ENCODE results near the gene ENDOD1. TPM values are rescaled to one million over a fixed set of nuclear protein-coding genes. Genes with fewer than 3 reads are reported as not detected.

Gene ENDOD1
- total RNA-seq, 6 experiments from 2014 or later, result 23.1 to 27.3 (median 25.3) TPM

GRCh38 chr11:95059046-95059445 lies 30.6 kb upstream of the ENDOD1 start:
- no peaks in the 10 kb centered on the region for H3K9me3 Mint-ChIP-seq
- H3K27me3 Mint-ChIP-seq (ENCODE audit: insufficient read depth), result peaks cover 9% of the 10 kb centered on the region
- no peak overlapping the region for H3K27ac Mint-ChIP-seq

DNA sequence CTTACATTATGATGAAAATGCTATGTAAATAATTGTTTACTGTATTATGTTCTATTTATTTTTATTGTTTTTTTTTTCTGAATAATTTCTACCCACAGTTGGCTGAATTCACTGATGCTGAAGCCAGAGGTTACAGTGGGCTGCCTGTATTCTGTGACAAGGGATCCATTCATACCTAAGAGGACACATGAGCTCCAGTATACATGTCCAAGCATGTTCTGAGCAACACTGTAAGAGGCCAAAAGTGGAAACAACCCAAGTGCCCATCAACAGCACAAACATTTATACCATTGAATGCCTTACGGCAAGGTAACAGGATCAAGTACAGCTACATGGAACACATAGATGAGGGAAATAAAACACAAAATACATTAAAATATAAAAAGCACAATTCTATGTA lies 24.3 kb upstream of the ENDOD1 start:
- no peak for DNase-seq
- no peak overlapping the region for H3K27ac Mint-ChIP-seq
- 0 out of 2 replicates have a peak, but pooled peaks cover 3% of the 10 kb centered on the region for H3K27me3 Mint-ChIP-seq (ENCODE audit: insufficient read depth)
- no peak for TF ChIP-seq CTCF (IDR thresholded peaks at IDR 0.05)
- H3K36me3 Mint-ChIP-seq (ENCODE audit: low read depth), result peaks cover 5% of the 10 kb centered on the region; the same call in 1 of the 2 replicates
- no peaks in the 10 kb centered on the region for H3K9me3 Mint-ChIP-seq
- H3K4me1 Mint-ChIP-seq (ENCODE audit: low read depth), result peaks cover 24% of the 10 kb centered on the region
- no peak overlapping the region for H3K4me3 Mint-ChIP-seq

More at GRCh38 chr11:95059046-95059445, 30.6 kb upstream of the ENDOD1 start:
- TF ChIP-seq CTCF (IDR thresholded peaks at IDR 0.05), result no peak
- no peak for DNase-seq
- Mint-ChIP-seq H3K4me3 (no peak overlapping the region), H3K36me3 (ENCODE audit: low read depth) (no peaks in the 10 kb centered on the region), H3K4me1 (ENCODE audit: low read depth) (no peaks in the 10 kb centered on the region)

DNA sequence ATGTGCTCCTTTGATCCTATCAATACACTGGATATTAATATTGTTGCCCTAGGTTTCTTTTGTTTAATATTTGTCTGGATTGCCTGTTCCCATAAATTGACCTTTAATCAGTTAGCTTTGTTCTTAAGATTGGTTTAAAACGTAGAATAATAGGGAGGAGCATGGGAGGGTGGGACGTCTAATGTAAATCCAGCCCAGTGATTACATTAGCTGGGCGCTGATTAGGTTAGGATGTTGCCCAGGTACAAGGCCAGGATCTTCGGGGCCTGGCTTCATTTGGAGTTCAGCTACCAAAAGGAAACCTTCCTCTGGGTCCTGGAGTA lies 23.0 kb upstream of the ENDOD1 start, which contains the start of gene SRSF8:
TSS of gene SRSF8 (plus strand) at position 204 of the 323 bp plus-strand sequence. CDS start 308 bp downstream, outside the sequence.
- H3K4me3 Mint-ChIP-seq, result peak within 1 kb of the TSS; percentile 100
- peak within 1 kb of the TSS; percentile 97 for H3K27ac Mint-ChIP-seq
- peaks cover 29% of the 10 kb centered on the region for H3K4me1 Mint-ChIP-seq (ENCODE audit: low read depth)
- peaks cover 4% of the 10 kb centered on the region; the same call in 1 of the 2 replicates for H3K27me3 Mint-ChIP-seq (ENCODE audit: insufficient read depth)
- no peaks in the 10 kb centered on the region for H3K9me3 Mint-ChIP-seq
- no peak for DNase-seq
- peaks cover 9% of the 10 kb centered on the region; the same call in 1 of the 2 replicates for H3K36me3 Mint-ChIP-seq (ENCODE audit: low read depth)
- no peak for TF ChIP-seq CTCF (IDR thresholded peaks at IDR 0.05)

DNA sequence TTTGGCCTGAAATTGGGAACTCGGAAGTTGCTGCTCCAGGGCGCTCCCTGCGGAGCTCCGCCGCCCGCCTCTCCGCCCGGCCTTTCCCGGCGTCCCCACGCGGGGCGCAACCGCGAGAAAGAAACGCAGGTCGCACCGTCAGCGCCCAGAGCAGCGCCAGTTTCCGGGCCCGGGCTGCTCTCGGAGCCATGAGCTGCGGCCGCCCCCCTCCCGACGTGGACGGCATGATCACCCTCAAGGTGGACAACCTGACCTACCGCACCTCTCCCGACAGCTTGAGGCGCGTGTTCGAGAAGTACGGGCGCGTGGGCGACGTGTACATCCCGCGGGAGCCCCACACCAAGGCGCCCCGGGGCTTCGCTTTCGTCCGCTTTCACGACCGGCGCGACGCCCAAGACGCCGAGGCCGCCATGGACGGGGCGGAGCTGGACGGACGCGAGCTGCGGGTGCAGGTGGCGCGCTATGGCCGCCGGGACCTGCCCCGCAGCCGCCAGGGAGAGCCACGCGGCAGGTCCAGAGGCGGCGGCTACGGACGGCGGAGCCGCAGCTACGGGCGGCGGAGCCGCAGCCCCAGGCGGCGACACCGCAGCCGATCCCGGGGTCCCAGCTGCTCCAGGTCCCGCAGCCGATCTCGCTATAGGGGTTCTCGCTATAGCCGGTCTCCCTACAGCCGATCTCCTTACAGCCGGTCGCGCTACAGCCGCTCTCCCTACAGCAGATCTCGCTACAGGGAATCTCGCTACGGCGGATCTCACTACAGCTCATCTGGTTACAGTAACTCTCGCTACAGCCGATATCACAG lies 22.4 kb upstream of the ENDOD1 start:
- peak; percentile 74 for DNase-seq
- Mint-ChIP-seq H3K4me3 (peak overlapping the region; percentile 100), H3K9me3 (no peaks in the 10 kb centered on the region)

GRCh38 chr11:95067841-95068219 lies 21.8 kb upstream of the ENDOD1 start:
- peaks cover 29% of the 10 kb centered on the region for H3K4me1 Mint-ChIP-seq (ENCODE audit: low read depth)
- peak overlapping the region; percentile 97 for H3K27ac Mint-ChIP-seq
- H3K27me3 Mint-ChIP-seq (ENCODE audit: insufficient read depth), result peaks cover 4% of the 10 kb centered on the region; the same call in 1 of the 2 replicates
- peak overlapping the region; percentile 100 for H3K4me3 Mint-ChIP-seq
- H3K36me3 Mint-ChIP-seq (ENCODE audit: low read depth), result peaks cover 9% of the 10 kb centered on the region; the same call in 1 of the 2 replicates
- H3K9me3 Mint-ChIP-seq, result no peaks in the 10 kb centered on the region
- no peak for DNase-seq
- no peak for TF ChIP-seq CTCF (IDR thresholded peaks at IDR 0.05)

More for the DNA sequence above, 22.4 kb upstream of the ENDOD1 start:
- H3K4me1 Mint-ChIP-seq (ENCODE audit: low read depth), result peaks cover 29% of the 10 kb centered on the region
- H3K27ac Mint-ChIP-seq, result peak overlapping the region; percentile 97
- TF ChIP-seq CTCF (IDR thresholded peaks at IDR 0.05), result peak; percentile 73
- H3K27me3 Mint-ChIP-seq (ENCODE audit: insufficient read depth), result peaks cover 4% of the 10 kb centered on the region; the same call in 1 of the 2 replicates
- peaks cover 9% of the 10 kb centered on the region; the same call in 1 of the 2 replicates for H3K36me3 Mint-ChIP-seq (ENCODE audit: low read depth)

Measured in HFFc6 (cell line).